Measurements from ENCODE around the gene AHDC1.

DNA sequence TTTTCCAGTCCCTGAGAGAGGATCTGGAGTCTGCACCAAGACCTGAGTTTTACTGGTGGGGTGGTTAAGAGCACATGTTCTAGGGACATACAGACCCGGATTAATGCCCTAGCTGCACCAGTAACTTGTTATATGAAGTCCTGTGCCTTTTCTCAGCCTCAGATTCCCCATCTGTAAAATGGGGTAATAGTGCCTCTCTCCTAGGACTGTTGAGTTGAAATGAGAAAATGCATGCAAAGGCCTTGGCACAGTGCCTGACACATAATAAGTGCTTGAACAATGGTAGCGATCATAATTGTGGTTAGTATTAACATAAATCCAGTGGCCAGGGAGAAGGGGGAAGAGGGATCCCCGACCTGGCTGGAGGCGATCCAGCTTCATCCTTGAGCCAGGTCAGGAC, 12.3 kb downstream of the AHDC1 start:
- TF ChIP-seq POLR2A (IDR thresholded peaks at IDR 0.05) = no peak
- TF ChIP-seq, protein P1, sequence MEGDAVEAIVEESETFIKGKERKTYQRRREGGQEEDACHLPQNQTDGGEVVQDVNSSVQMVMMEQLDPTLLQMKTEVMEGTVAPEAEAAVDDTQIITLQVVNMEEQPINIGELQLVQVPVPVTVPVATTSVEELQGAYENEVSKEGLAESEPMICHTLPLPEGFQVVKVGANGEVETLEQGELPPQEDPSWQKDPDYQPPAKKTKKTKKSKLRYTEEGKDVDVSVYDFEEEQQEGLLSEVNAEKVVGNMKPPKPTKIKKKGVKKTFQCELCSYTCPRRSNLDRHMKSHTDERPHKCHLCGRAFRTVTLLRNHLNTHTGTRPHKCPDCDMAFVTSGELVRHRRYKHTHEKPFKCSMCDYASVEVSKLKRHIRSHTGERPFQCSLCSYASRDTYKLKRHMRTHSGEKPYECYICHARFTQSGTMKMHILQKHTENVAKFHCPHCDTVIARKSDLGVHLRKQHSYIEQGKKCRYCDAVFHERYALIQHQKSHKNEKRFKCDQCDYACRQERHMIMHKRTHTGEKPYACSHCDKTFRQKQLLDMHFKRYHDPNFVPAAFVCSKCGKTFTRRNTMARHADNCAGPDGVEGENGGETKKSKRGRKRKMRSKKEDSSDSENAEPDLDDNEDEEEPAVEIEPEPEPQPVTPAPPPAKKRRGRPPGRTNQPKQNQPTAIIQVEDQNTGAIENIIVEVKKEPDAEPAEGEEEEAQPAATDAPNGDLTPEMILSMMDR (IDR thresholded peaks at IDR 0.05) = no peak
